Measurements from ENCODE around the gene EPS15.

The EPS15 gene

DNA sequence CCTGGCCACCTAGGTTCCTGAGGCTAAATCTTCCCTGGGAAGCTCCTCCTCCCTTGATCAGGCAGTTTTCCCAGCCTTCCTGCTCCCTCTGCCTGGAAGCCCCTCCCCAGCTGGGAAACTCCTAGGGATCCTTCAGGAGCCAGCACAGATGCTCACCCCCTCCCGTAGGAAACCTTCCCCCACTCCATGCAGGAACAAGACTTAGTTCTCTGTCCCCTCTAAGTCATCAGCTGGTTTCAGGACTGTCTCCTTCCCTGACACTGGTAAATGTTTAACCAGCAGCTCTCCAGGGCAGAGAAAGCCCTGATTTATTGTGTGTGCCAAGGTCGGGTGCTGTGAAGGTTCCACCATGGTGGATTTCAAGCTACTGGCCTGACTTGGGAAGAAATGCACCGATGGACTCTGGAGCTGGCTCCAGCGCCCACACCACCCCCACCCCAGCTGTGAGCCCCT lies 213.7 kb downstream of the EPS15 start:
- Histone ChIP-seq H3K4me1 (peaks cover 0 to 6% (median 0%) of the 10 kb centered on the region in 4 donors), H3K27ac (no peak overlapping the region), H3K9me3 (no peaks in the 10 kb centered on the region), H3K27me3 (no peaks in the 10 kb centered on the region), H3K4me3 (no peak overlapping the region), H3K36me3 (no peaks in the 10 kb centered on the region)
- TF ChIP-seq, protein P1, sequence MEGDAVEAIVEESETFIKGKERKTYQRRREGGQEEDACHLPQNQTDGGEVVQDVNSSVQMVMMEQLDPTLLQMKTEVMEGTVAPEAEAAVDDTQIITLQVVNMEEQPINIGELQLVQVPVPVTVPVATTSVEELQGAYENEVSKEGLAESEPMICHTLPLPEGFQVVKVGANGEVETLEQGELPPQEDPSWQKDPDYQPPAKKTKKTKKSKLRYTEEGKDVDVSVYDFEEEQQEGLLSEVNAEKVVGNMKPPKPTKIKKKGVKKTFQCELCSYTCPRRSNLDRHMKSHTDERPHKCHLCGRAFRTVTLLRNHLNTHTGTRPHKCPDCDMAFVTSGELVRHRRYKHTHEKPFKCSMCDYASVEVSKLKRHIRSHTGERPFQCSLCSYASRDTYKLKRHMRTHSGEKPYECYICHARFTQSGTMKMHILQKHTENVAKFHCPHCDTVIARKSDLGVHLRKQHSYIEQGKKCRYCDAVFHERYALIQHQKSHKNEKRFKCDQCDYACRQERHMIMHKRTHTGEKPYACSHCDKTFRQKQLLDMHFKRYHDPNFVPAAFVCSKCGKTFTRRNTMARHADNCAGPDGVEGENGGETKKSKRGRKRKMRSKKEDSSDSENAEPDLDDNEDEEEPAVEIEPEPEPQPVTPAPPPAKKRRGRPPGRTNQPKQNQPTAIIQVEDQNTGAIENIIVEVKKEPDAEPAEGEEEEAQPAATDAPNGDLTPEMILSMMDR (IDR thresholded peaks at IDR 0.05): no peak
- no peak for DNase-seq
- intact Hi-C loops (cut with DNase I; ENCODE audit: low total_unique reads): no loop called here

DNA sequence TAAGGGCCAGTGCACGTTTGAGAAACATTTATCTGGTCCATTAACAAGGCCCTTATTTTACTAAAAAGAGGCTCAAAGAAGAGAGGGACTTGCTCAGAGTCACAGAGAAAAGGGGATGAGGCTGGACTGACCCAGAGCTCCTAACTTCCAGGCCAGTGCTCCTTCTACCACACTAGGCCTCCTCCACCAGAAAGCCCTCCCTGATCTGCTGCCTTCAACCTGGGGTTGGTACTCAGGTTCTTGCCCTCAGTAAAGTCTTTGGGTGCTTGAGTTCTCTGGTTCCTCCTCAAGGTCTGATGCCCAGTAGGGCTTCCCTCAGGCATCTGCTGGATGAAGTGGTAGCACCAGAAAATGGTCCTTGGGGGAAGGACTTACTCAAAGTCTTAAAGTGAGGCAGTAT lies 214.7 kb downstream of the EPS15 start:
- H3K27me3 ChIP-seq: no peaks in the 10 kb centered on the region
- H3K4me3 ChIP-seq: no peak overlapping the region
- DNase-seq: no peak
- TF ChIP-seq, protein P1 (IDR thresholded peaks at IDR 0.05): no peak
- no peaks in the 10 kb centered on the region for H3K9me3 ChIP-seq
- peaks cover 0 to 6% (median 0%) of the 10 kb centered on the region in 4 donors for H3K4me1 ChIP-seq
- H3K36me3 ChIP-seq: no peaks in the 10 kb centered on the region
- intact Hi-C loops (cut with DNase I; ENCODE audit: low total_unique reads): no loop called here
- H3K27ac ChIP-seq: no peak overlapping the region
